Epithelial cell of proximal tubule (primary cell): ENCODE measurements around the gene RBM14. TPM values are rescaled to one million over a fixed set of nuclear protein-coding genes. Genes with fewer than 3 reads are reported as not detected.

Experiments used
- DNase-seq: peaks from one replicate; pipeline ENCODE4 v3.0.0-alpha.2; 2011; ENCODE audit warnings: low read depth
- H3K4me3 ChIP-seq: 2 replicates; pipeline ENCODE4 v1.5.1; 2011; ENCODE audit warnings: low read depth, mild to moderate bottlenecking, low read length
- total RNA-seq: library from RNA; depleted of rRNA; stranded (reverse); fragments of >200 nt; gene quantifications from 2 replicates; pipeline ENCODE4 v1.2.3, GENCODE V29; 2015
- TF ChIP-seq, protein P1 (sequence below): conservative IDR thresholded peaks from 2 replicates; pipeline ENCODE4 v1.5.1; 2012; ENCODE audit warnings: low read depth, mild to moderate bottlenecking, low read length

Gene RBM14
- total RNA-seq = 40.4 and 73.7 TPM in 2 replicates

GRCh38 chr11:66616379-66617154 lies at the start of gene RBM14:
Gene RBM14 (plus strand): TSS chr11:66616630. CDS start chr11:66616721, 91 bp downstream.
- TF ChIP-seq, protein P1, sequence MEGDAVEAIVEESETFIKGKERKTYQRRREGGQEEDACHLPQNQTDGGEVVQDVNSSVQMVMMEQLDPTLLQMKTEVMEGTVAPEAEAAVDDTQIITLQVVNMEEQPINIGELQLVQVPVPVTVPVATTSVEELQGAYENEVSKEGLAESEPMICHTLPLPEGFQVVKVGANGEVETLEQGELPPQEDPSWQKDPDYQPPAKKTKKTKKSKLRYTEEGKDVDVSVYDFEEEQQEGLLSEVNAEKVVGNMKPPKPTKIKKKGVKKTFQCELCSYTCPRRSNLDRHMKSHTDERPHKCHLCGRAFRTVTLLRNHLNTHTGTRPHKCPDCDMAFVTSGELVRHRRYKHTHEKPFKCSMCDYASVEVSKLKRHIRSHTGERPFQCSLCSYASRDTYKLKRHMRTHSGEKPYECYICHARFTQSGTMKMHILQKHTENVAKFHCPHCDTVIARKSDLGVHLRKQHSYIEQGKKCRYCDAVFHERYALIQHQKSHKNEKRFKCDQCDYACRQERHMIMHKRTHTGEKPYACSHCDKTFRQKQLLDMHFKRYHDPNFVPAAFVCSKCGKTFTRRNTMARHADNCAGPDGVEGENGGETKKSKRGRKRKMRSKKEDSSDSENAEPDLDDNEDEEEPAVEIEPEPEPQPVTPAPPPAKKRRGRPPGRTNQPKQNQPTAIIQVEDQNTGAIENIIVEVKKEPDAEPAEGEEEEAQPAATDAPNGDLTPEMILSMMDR = no peak
- peak; percentile 88 for DNase-seq
- H3K4me3 ChIP-seq = peak within 1 kb of the TSS; percentile 68

DNA sequence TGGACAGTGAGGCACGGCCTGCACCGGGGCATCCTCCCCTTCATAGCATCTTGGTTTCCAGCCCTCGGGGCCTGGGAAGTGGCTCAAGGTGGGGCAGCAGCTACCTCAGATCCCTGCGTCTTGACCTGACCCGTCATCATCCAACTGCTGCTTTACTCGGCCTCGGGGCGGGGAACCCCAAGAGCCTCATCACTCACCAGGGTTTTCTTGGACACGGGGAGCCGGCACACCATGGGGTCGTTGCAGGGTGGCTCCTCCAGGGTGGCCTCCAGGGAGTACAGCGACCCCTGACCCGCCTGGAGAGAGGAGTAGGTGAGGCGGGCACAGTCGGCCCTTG lies 48.7 kb upstream of the RBM14 start:
- H3K4me3 ChIP-seq = peak overlapping the region; percentile 53
- no peak for DNase-seq
- TF ChIP-seq, protein P1 = no peak

DNA sequence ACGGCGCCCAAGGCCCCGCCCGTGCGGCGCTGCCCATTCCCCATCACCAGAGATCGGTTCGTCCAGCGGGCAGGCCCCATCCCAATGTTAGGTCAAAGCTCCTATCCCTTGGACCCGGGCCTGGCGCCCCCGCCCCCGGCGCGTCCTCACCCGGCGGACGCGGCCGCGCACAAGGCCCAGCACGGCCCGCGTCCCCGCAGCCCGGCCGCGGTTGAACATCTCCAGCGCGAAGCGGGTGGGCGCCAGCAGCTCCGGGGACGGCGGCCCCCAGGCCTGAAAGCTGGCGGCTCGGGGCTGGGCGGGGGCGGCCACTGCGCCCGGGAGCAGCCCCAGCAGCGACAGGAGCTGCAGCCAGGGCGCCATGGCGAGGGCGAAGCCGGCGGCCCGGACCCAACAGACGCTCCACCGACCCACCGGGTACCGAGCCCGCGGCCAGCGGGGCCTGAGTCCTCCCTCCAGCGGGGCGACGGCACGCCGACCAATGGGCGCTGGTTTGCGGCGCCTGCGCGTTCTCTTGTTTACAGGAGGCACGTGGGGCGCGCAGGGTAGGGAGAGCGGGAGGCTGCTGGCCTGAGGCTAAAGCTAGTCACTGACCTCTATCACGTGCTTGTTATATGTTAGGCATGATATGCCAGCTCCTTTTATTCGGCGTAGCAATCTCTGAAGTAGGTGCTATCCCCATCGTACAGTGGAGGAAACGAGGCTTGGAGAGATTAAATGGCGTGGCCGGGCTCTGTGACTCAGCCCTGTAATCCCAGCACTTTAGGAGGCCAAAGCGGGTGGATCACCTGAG lies 48.1 kb upstream of the RBM14 start, which contains the start of gene CTSF:
Gene CTSF, minus strand, starts transcription at position 483 of the 793 bp plus-strand sequence. Its CDS starts 120 bp downstream, at position 363.
- H3K4me3 ChIP-seq = peak within 1 kb of the TSS; percentile 53
- TF ChIP-seq, protein P1 = no peak
- no peak for DNase-seq

DNA sequence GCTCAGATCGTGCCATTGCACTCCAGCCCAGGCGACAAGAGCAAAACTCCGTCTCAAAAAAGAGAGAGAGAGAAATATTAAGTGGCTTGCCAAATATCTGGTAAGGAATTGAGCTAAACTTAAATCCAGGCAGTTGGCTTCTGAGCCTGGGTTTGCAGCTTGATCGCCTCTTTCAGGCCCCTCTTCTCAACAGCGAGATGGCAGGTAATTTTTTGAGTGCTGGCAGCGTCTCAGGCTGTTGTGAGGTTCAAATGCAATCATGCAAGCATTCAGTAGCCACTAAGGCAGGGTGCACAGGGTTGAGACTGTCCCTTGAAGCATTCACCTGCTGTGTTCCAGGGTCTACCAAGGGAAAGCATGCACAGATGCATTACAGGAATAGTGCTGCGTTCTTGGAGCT lies 47.4 kb upstream of the RBM14 start:
- no peak overlapping the region for H3K4me3 ChIP-seq
- no peak for DNase-seq
- TF ChIP-seq, protein P1 = no peak

- H3K4me3 ChIP-seq = no peak overlapping the region
- TF ChIP-seq, protein P1 = no peak
- peak; percentile 33 for DNase-seq
Observed at GRCh38 chr11:66570079-66570849, 46.2 kb upstream of the RBM14 start.

GRCh38 chr11:66570850-66571180 lies 45.6 kb upstream of the RBM14 start:
- TF ChIP-seq, protein P1 = no peak
- DNase-seq = no peak
- H3K4me3 ChIP-seq = no peak overlapping the region
